OCI-LY7 (cell line): ENCODE results near the gene CUBN. TPM values are rescaled to one million over a fixed set of nuclear protein-coding genes. Genes with fewer than 3 reads are reported as not detected.

ENCODE experiments used
- BruUV-seq: library from RNA; stranded (reverse); fragments of 400-500 nt; replicated peaks from 2 replicates; lab custom pipeline; 2021; lab: Mats Ljungman, UMichigan
- CTCF ChIA-PET: fragments of 300-600 bp; sonication (Branson Sonifier 250); formaldehyde crosslinking; loops from one replicate; lab custom pipeline; 2022; ENCODE audit warnings: antibody characterized with exemption; ENCODE audit not compliant: unreplicated experiment; lab: Charles Lee
- POLR2A ChIA-PET: fragments of 300-600 bp; sonication (Branson Sonifier 250); formaldehyde crosslinking; loops from one replicate; lab custom pipeline; 2022; ENCODE audit warnings: antibody characterized with exemption; lab: Charles Lee
- DNase-seq: peaks from one replicate; pipeline ENCODE4 v3.0.0-alpha.2; 2015; ENCODE audit warnings: low spot score
- H2AFZ ChIP-seq: fragments of 200-600 bp; sonication (generic), shearing (Covaris generic); 2 replicates; pipeline ENCODE4 v1.6.1; 2014; ENCODE audit warnings: mild to moderate bottlenecking, antibody characterized with exemption, low read length, moderate library complexity
- H3K27ac ChIP-seq: fragments of 200-600 bp; sonication (generic); 2 replicates; pipeline ENCODE4 v1.5.1; 2014; ENCODE audit warnings: mixed run types, low read depth, mild to moderate bottlenecking, moderate library complexity, low read length, inconsistent platforms; ENCODE audit not compliant: poor library complexity, severe bottlenecking
- H3K36me3 ChIP-seq: fragments of 200-600 bp; sonication (generic); 2 replicates; pipeline ENCODE4 v1.6.1; 2014; ENCODE audit warnings: mild to moderate bottlenecking, antibody characterized with exemption, low read length, moderate library complexity, mixed read lengths; ENCODE audit not compliant: insufficient read depth
- H3K4me1 ChIP-seq: fragments of 200-600 bp; sonication (generic); 2 replicates; pipeline ENCODE4 v1.5.1; 2014; ENCODE audit warnings: mild to moderate bottlenecking, low read length; ENCODE audit not compliant: insufficient read depth, poor library complexity, severe bottlenecking
- H3K4me2 ChIP-seq: fragments of 200-600 bp; sonication (generic); 2 replicates; pipeline ENCODE4 v1.6.1; 2014; ENCODE audit warnings: mild to moderate bottlenecking, low read length
- H3K4me3 ChIP-seq: fragments of 200-600 bp; sonication (generic); 2 replicates; pipeline ENCODE4 v1.5.1; 2014; ENCODE audit warnings: mild to moderate bottlenecking, low read depth, low read length; ENCODE audit not compliant: poor library complexity, severe bottlenecking
- H3K79me2 ChIP-seq: fragments of 200-600 bp; sonication (generic); 2 replicates; pipeline ENCODE4 v1.6.1; 2016; ENCODE audit warnings: low read depth, mild to moderate bottlenecking, low read length, moderate library complexity, mixed read lengths; ENCODE audit not compliant: insufficient read depth
- H3K9me2 ChIP-seq: fragments of 200-600 bp; sonication (generic); 2 replicates; pipeline ENCODE4 v1.6.1; 2016; ENCODE audit warnings: mild to moderate bottlenecking, low read length, mixed read lengths; ENCODE audit not compliant: insufficient read depth
- H3K9me3 ChIP-seq: fragments of 200-600 bp; sonication (generic); 2 replicates; pipeline ENCODE4 v1.6.1; 2014; ENCODE audit warnings: mild to moderate bottlenecking, mixed run types, low read length, mixed read lengths
- H4K20me1 ChIP-seq: fragments of 200-600 bp; sonication (generic); 2 replicates; pipeline ENCODE4 v1.6.1; 2014; ENCODE audit warnings: mild to moderate bottlenecking, antibody characterized with exemption, low read length, moderate library complexity, mixed read lengths; ENCODE audit not compliant: insufficient read depth
- EZH2phosphoT487 ChIP-seq: fragments of 200-600 bp; sonication (generic); IDR thresholded peaks from 2 replicates; pipeline ENCODE4 v1.6.1; 2018; ENCODE audit warnings: low read depth, borderline replicate concordance, mild to moderate bottlenecking, mixed run types, antibody characterized with exemption, low read length, moderate library complexity, mixed read lengths
- intact Hi-C: fragments of 100-400 bp; cut with micrococcal nuclease; formaldehyde crosslinking; loops from one replicate; pipeline ENCODE4 v1.10.0; 2022; ENCODE audit not compliant: unreplicated experiment
- total RNA-seq, 2 experiments: library from RNA; depleted of rRNA in 1 of 2; stranded (reverse); fragments of >200 nt in 1 of 2; shearing (Covaris generic) in 1 of 2; gene quantifications; 2 replicates each; pipeline ENCODE4 v1.2.3, GENCODE V29; 2014 to 2022
- TF ChIP-seq, protein P1 (sequence below): fragments of 200-600 bp; sonication (generic); conservative IDR thresholded peaks from 2 replicates; pipeline ENCODE4 v1.5.1; 2014; ENCODE audit warnings: mild to moderate bottlenecking, antibody characterized with exemption, low read length, moderate library complexity, mixed read lengths

CUBN gene
- total RNA-seq, 2 experiments from 2014 or later: 0.13 to 0.25 TPM

DNA sequence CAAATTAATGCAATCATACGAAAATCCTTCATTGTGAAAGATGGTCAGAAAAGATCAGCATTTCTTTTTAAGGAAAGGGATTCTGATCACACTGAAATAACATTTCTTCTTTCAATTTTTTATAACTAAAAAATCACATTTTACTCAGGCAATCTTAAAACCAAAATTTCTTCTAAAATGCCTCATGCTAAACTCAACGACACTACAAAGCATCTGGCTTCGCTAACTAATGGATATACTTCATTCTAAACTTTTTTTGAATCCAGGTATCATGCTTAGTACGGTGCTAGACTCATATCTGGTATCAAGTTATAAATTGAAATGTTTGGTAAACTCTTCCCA, 100.4 kb downstream of the CUBN start:
- H3K9me2 ChIP-seq: no peaks in the 10 kb centered on the region
- no TSS peak for BruUV-seq
- no peak for DNase-seq
- no peaks in the 10 kb centered on the region for H3K79me2 ChIP-seq
- H3K9me3 ChIP-seq: no peaks in the 10 kb centered on the region
- H3K36me3 ChIP-seq: no peaks in the 10 kb centered on the region
- TF ChIP-seq, protein P1, sequence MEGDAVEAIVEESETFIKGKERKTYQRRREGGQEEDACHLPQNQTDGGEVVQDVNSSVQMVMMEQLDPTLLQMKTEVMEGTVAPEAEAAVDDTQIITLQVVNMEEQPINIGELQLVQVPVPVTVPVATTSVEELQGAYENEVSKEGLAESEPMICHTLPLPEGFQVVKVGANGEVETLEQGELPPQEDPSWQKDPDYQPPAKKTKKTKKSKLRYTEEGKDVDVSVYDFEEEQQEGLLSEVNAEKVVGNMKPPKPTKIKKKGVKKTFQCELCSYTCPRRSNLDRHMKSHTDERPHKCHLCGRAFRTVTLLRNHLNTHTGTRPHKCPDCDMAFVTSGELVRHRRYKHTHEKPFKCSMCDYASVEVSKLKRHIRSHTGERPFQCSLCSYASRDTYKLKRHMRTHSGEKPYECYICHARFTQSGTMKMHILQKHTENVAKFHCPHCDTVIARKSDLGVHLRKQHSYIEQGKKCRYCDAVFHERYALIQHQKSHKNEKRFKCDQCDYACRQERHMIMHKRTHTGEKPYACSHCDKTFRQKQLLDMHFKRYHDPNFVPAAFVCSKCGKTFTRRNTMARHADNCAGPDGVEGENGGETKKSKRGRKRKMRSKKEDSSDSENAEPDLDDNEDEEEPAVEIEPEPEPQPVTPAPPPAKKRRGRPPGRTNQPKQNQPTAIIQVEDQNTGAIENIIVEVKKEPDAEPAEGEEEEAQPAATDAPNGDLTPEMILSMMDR: no peak
- TF ChIP-seq EZH2phosphoT487: no peak
- H3K4me2 ChIP-seq: peak overlapping the region; percentile 36; the same call in 1 of the 2 replicates
- POLR2A ChIA-PET: no interaction called here
- CTCF ChIA-PET: no interaction called here
- intact Hi-C loops: no loop called here
- H3K4me1 ChIP-seq: peaks cover 8% of the 10 kb centered on the region
- H3K27ac ChIP-seq: no peak overlapping the region
- H3K4me3 ChIP-seq: no peak overlapping the region
- H4K20me1 ChIP-seq: no peaks in the 10 kb centered on the region
- peak overlapping the region; percentile 72; the same call in 1 of the 2 replicates for H2AFZ ChIP-seq

DNA sequence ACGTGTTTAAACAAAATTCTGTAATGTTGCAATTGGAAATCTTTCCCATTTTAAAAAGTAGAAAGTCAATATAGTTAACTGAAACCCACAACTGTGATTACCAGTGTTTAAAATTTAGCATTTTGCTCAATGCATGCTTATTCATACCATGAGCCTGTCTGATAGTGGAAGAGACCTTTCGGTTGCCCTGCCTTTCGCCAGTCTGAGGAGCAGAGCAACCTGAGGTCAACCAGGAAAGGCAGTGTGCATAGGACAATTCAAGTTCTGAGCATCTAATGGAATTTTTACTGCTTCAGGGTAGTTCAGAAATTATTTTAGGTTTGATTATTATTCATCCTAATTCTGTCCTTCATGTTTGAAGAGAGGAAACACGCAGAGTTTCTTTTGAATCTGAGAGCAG, 100.8 kb downstream of the CUBN start:
- Histone ChIP-seq H3K4me1 (peaks cover 8% of the 10 kb centered on the region), H3K4me3 (no peak overlapping the region), H3K27ac (no peak overlapping the region), H3K4me2 (no peak overlapping the region), H4K20me1 (no peaks in the 10 kb centered on the region), H2AFZ (peak overlapping the region; percentile 72; the same call in 1 of the 2 replicates), H3K36me3 (no peaks in the 10 kb centered on the region), H3K9me2 (no peaks in the 10 kb centered on the region), H3K9me3 (no peaks in the 10 kb centered on the region), H3K79me2 (no peaks in the 10 kb centered on the region)
- TF ChIP-seq, protein P1: no peak
- no peak for TF ChIP-seq EZH2phosphoT487
- BruUV-seq: no TSS peak
- ChIA-PET POLR2A (no interaction called here), CTCF (no interaction called here)
- intact Hi-C loops: no loop called here
- DNase-seq: no peak

DNA sequence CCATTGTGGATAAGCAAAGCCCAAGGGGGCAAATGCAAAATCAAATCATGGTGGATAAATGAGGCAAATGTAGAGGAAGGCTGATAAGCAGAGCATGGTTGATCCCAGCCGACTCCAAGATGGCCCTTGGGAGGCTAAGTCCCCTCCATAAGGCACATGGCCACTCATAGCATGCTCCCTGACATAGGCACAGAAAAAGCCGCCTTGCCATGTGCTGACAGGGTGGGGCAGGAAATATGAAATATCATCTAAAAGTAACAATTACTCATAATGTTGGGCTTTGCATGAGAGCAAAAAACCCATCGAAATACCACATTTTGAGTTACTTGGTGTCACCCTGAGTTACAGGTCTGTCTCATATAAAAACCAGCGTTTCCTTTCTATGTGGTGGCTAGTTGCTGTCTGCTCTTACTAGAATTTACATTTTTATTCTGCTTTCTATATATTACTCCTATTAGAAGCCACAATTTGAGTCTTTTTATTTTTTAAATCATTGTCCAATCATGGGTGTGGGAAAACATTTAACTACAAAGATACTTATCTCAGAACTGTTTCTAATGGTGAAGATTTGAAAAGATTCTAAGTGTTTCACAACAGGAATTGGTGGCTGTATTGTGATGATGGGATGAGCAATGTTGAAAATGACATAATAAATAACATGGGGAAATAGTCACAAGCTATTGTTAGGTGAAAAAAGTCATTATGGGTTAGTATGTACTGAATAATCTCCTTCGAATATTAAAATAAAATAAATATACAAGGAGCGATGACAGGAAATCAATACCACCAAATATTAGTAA, 102.7 kb downstream of the CUBN start:
- no peak overlapping the region for H3K27ac ChIP-seq

More for the DNA sequence above, 102.7 kb downstream of the CUBN start:
- intact Hi-C loops: no loop called here
- ChIA-PET POLR2A (no interaction called here), CTCF (no interaction called here)
- no peaks in the 10 kb centered on the region for H3K9me2 ChIP-seq
- TF ChIP-seq EZH2phosphoT487: no peak
- TF ChIP-seq, protein P1: no peak
- no peak overlapping the region for H3K4me3 ChIP-seq
- no peak overlapping the region for H3K4me2 ChIP-seq
- no peaks in the 10 kb centered on the region for H3K36me3 ChIP-seq
- no peak overlapping the region for H2AFZ ChIP-seq
- no peaks in the 10 kb centered on the region for H3K9me3 ChIP-seq
- peaks cover 8% of the 10 kb centered on the region for H3K4me1 ChIP-seq
- DNase-seq: no peak
- H3K79me2 ChIP-seq: no peaks in the 10 kb centered on the region
- no peaks in the 10 kb centered on the region for H4K20me1 ChIP-seq
- no TSS peak for BruUV-seq
